Adipose tissue (tissue), 3 donors: ENCODE results near the gene ZDHHC11B. TPM values are rescaled to one million over a fixed set of nuclear protein-coding genes. Genes with fewer than 3 reads are reported as not detected.
"Not testable (repeated sequence)": the region's sequence is repeated elsewhere in the genome, so short reads cannot be mapped to it uniquely, and the experiment has no call there.

ENCODE experiments used
- H3K27ac ChIP-seq: one replicate; pipeline ENCODE4 v1.5.1; 2013; ENCODE audit warnings: low read depth, low read length
- WGBS, 3 donors: extraction: QIAGEN DNeasy Blood & Tissue Kit; methylation state at CpG; one replicate each; pipeline ENCODE4 v1.1.7; 2013; 5-methylcytosine and 5-hydroxymethylcytosine counted together
- polyA plus RNA-seq, 3 donors: library from polyadenylated mRNA; stranded (reverse); fragments of 200-250 nt; gene quantifications; one replicate each; pipeline ENCODE4 v1.2.3, GENCODE V29; 2013
- donor health status: healthy with polysubstance abuse.
- donor health status: Bipolar disorder and iron deficiency.
- donor health status: healthy.

The ZDHHC11B gene
- 1 to 10 TPM; 1.1 to 4.4 (median 2.7) TPM for polyA plus RNA-seq

- 0 to 1% (median 1%) methylated on average over 46 to 87 of the region's 101 CpGs for WGBS, 3 donors
- H3K27ac ChIP-seq, result not testable (repeated sequence)
Observed at GRCh38 chr5:784428-785177, at the start of gene ZDHHC11B. Gene ZDHHC11B, minus strand, starts transcription at chr5:784729. Its CDS starts 17,810 bp downstream, at chr5:766919.

GRCh38 chr5:834013-834412, 49.5 kb upstream of the ZDHHC11B start:
- H3K27ac ChIP-seq, result not testable (repeated sequence)
- WGBS, 3 donors, result 78 to 81% (median 79%) methylated on average over 2 of the region's 2 CpGs

- H3K27ac ChIP-seq, result not testable (repeated sequence)
- 96 to 99% (median 99%) methylated on average over 17 of the region's 19 CpGs for WGBS, 3 donors
Observed at GRCh38 chr5:828194-828593, 43.7 kb upstream of the ZDHHC11B start.

GRCh38 chr5:825544-825943, 41.0 kb upstream of the ZDHHC11B start:
- WGBS, 3 donors, result 0 to 75% (median 31%) methylated on average over 1 of the region's 1 CpG
- not testable (repeated sequence) for H3K27ac ChIP-seq

GRCh38 chr5:821504-821903, 37.0 kb upstream of the ZDHHC11B start:
- WGBS, 3 donors, result 75 to 81% methylated on average over 8 of the region's 8 CpGs; no CpG with 5 or more reads in 1 of the 3 donors
- no peak overlapping the region for H3K27ac ChIP-seq

GRCh38 chr5:820245-820644, 35.7 kb upstream of the ZDHHC11B start:
- WGBS, 3 donors, result 77 to 79% methylated on average over 3 of the region's 3 CpGs; no CpG with 5 or more reads in 1 of the 3 donors

GRCh38 chr5:819078-819477, 34.5 kb upstream of the ZDHHC11B start:
- 81 to 85% methylated on average over 3 of the region's 3 CpGs; no CpG with 5 or more reads in 1 of the 3 donors for WGBS, 3 donors
- no peak overlapping the region for H3K27ac ChIP-seq

More at GRCh38 chr5:820245-820644, 35.7 kb upstream of the ZDHHC11B start:
- H3K27ac ChIP-seq, result no peak overlapping the region

GRCh38 chr5:816176-816575, 31.6 kb upstream of the ZDHHC11B start:
- WGBS, 3 donors, result 96% methylated on average over 15 of the region's 15 CpGs; no CpG with 5 or more reads in 1 of the 3 donors
- H3K27ac ChIP-seq, result no peak overlapping the region

- H3K27ac ChIP-seq, result no peak overlapping the region
- 96 to 97% methylated on average over 3 of the region's 3 CpGs; no CpG with 5 or more reads in 1 of the 3 donors for WGBS, 3 donors
Observed at GRCh38 chr5:815449-815848, 30.9 kb upstream of the ZDHHC11B start.

GRCh38 chr5:813575-813974, 29.0 kb upstream of the ZDHHC11B start:
- 84 to 88% methylated on average over 4 to 5 of the region's 5 CpGs; no CpG with 5 or more reads in 1 of the 3 donors for WGBS, 3 donors
- not testable (repeated sequence) for H3K27ac ChIP-seq

GRCh38 chr5:811384-811783, 26.9 kb upstream of the ZDHHC11B start:
- H3K27ac ChIP-seq, result not testable (repeated sequence)
- 56 to 86% (median 75%) methylated on average over 5 to 8 of the region's 9 CpGs for WGBS, 3 donors

GRCh38 chr5:807719-808514, 23.4 kb upstream of the ZDHHC11B start:
- 79 to 80% (median 80%) methylated on average over 3 to 5 of the region's 10 CpGs for WGBS, 3 donors
- H3K27ac ChIP-seq, result not testable (repeated sequence)

GRCh38 chr5:801472-801871, 16.9 kb upstream of the ZDHHC11B start:
- 81 to 83% methylated on average over 6 of the region's 6 CpGs; no CpG with 5 or more reads in 1 of the 3 donors for WGBS, 3 donors
- H3K27ac ChIP-seq, result no peak overlapping the region

- H3K27ac ChIP-seq, result not testable (repeated sequence)
- WGBS, 3 donors, result 32 to 68% methylated on average over 4 of the region's 4 CpGs; no CpG with 5 or more reads in 1 of the 3 donors
Observed at GRCh38 chr5:801055-801454, 16.5 kb upstream of the ZDHHC11B start.

- WGBS, 3 donors, result 63 to 83% (median 81%) methylated on average over 3 to 5 of the region's 6 CpGs
- H3K27ac ChIP-seq, result not testable (repeated sequence)
Observed at GRCh38 chr5:798505-799138, 14.1 kb upstream of the ZDHHC11B start.

- 65 to 97% (median 77%) methylated on average over 2 to 3 of the region's 4 CpGs for WGBS, 3 donors
- not testable (repeated sequence) for H3K27ac ChIP-seq
Observed at GRCh38 chr5:797986-798385, 13.5 kb upstream of the ZDHHC11B start.

GRCh38 chr5:795873-796272, 11.3 kb upstream of the ZDHHC11B start:
- 0 to 92% (median 86%) methylated on average over 1 of the region's 1 CpG for WGBS, 3 donors
- not testable (repeated sequence) for H3K27ac ChIP-seq

GRCh38 chr5:794948-795347, 10.4 kb upstream of the ZDHHC11B start:
- 89 to 98% (median 93%) methylated on average over 1 of the region's 1 CpG for WGBS, 3 donors
- not testable (repeated sequence) for H3K27ac ChIP-seq

GRCh38 chr5:788703-789102, 4.2 kb upstream of the ZDHHC11B start:
- not testable (repeated sequence) for H3K27ac ChIP-seq
- 91 to 93% (median 93%) methylated on average over 3 to 10 of the region's 10 CpGs for WGBS, 3 donors
